HL-60/S4 (cell line): ENCODE results near the gene C1orf116.

Experiments used
- in situ Hi-C: fragments of 300-500 bp; cut with MboI; formaldehyde crosslinking; loops from 2 replicates; pipeline ENCODE4 v1.14.3; 2022; ENCODE audit warnings: low sequenced_read_pairs

The C1orf116 gene

GRCh38 chr1:207001492-207002245 is 30.9 kb downstream of the C1orf116 start:
- in situ Hi-C loops: no loop called here

- in situ Hi-C loops: no loop called here
Observed at GRCh38 chr1:207000651-207001291, 31.8 kb downstream of the C1orf116 start.

GRCh38 chr1:206998816-206999215 is 33.7 kb downstream of the C1orf116 start:
- in situ Hi-C loops: no loop called here

- in situ Hi-C loops: no loop called here
Observed at GRCh38 chr1:206992790-206993189, 39.8 kb downstream of the C1orf116 start.

GRCh38 chr1:206987873-206988272 is 44.7 kb downstream of the C1orf116 start:
- in situ Hi-C loops: loop anchor here (10.0 kb wide), 2 partner anchors 53 to 253 kb away; no protein-coding TSS in a partner anchor

- in situ Hi-C loops: loop anchor here (10.0 kb wide), 2 partner anchors 52 to 252 kb away; no protein-coding TSS in a partner anchor
Observed at GRCh38 chr1:206986885-206987284, 45.7 kb downstream of the C1orf116 start.

- in situ Hi-C loops: loop anchor here (10.0 kb wide), 2 partner anchors 52 to 252 kb away; no protein-coding TSS in a partner anchor
Observed at GRCh38 chr1:206986402-206986801, 46.2 kb downstream of the C1orf116 start.

- in situ Hi-C loops: loop anchor here (10.0 kb wide), 2 partner anchors 50 to 250 kb away; no protein-coding TSS in a partner anchor
Observed at GRCh38 chr1:206985162-206985749, 47.3 kb downstream of the C1orf116 start.

GRCh38 chr1:206982216-206982615 is 50.3 kb downstream of the C1orf116 start:
- in situ Hi-C loops: loop anchor here (10.0 kb wide), 2 partner anchors 47 to 247 kb away; no protein-coding TSS in a partner anchor

GRCh38 chr1:206979379-206980043 is 53.0 kb downstream of the C1orf116 start:
- in situ Hi-C loops: loop anchor here (10.0 kb wide), 2 partner anchors 45 to 245 kb away; no protein-coding TSS in a partner anchor

- in situ Hi-C loops: no loop called here
Observed at GRCh38 chr1:206978259-206978658, 54.3 kb downstream of the C1orf116 start.

- in situ Hi-C loops: no loop called here
Observed at GRCh38 chr1:206975306-206975705, 57.2 kb downstream of the C1orf116 start.

GRCh38 chr1:206974140-206974539 is 58.4 kb downstream of the C1orf116 start:
- in situ Hi-C loops: no loop called here

GRCh38 chr1:206972728-206973127 is 59.8 kb downstream of the C1orf116 start:
- in situ Hi-C loops: no loop called here

GRCh38 chr1:206971029-206971655 is 61.4 kb downstream of the C1orf116 start:
- in situ Hi-C loops: no loop called here

GRCh38 chr1:206970446-206970845 is 62.1 kb downstream of the C1orf116 start, which contains the start of gene FCAMR:
Gene FCAMR, minus strand, starts transcription at chr1:206970460. Its CDS starts 335 bp downstream, at chr1:206970125.
- in situ Hi-C loops: no loop called here

GRCh38 chr1:206969090-206969489 is 63.5 kb downstream of the C1orf116 start:
- in situ Hi-C loops: no loop called here
